ENCODE data around the gene TNRC6C.

TNRC6C gene

GRCh38 chr17:78092794-78093324, 134.4 kb downstream of the TNRC6C start:
- DNase-seq, result no peak

GRCh38 chr17:78095035-78095434, 136.5 kb downstream of the TNRC6C start:
- DNase-seq, result no peak

DNA sequence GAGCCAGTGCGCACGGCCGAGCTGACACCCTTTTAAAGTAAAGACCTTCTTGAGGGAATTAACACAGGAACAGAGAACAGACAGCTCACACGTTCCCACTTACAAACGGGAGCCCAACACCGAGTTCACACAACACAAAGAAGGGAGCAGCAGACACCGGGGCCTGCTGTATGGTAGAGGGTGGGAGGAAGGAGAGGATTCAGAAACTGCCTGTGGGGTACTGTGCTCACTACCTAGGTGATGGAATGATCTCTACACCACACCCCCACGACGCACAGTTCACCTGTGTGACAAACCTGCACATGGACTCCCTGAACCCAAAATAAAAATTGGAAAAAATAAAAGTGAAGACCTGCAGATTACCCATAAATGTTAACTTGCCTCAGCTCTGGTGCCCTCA, 137.6 kb downstream of the TNRC6C start:
- DNase-seq, result no peak

- no peak for DNase-seq
Measured at GRCh38 chr17:78101112-78101511, 142.6 kb downstream of the TNRC6C start.

- DNase-seq, result no peak
Measured at GRCh38 chr17:78101542-78101941, 143.0 kb downstream of the TNRC6C start.

DNA sequence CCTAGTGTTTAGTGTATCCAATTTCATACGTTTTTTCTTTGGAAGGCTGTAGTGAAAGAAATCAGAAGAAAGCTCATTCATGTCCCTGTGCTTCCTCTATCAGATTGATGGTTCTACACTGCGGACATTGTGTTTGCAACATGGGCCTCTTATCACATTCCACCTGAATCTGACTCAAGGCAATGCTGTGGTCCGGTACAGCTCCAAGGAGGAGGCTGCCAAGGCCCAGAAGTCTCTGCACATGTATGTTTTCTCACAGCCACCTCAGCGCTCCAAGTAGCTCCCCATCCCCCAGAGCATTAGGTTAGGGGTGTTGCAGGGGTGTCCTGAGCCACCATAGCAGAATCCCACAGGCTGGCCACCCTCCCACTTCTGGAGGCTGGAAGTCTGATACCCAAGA, 144.8 kb downstream of the TNRC6C start:
- DNase-seq, result no peak

DNA sequence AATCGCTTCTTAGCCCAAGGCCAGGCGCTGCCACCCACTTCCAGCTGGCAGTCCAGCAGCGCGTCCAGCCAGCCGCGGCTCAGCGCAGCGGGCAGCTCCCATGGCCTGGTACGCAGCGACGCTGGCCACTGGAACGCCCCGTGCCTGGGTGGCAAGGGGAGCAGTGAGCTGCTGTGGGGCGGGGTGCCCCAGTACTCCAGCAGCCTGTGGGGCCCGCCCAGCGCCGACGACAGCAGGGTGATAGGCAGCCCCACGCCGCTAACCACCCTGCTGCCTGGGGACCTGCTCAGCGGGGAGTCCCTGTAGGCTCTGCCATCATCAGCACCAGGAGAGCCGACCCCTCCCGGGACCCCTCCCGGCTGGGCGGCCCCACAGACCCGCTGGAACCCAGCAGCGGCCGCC, 146.0 kb downstream of the TNRC6C start:
- no peak for DNase-seq

DNA sequence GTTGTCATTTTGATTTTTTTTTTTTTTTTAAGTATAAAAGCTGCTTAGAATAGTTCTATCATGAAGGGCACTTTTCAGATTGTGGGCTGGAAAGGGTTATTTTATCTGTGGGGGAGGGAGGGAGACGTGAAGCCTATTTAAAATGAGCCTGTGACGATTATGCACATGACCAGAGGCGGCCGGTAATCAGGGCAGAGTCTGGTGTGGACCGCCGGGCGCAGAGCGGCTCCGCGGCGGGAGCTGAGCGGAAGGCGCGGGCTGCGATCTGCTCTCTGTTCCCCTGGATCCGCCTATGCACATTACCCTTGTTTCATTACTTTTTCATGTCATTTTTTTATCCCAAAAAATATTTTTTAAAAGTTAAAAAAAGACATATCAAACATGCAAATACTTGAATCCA, 146.6 kb downstream of the TNRC6C start:
- DNase-seq, result no peak

DNA sequence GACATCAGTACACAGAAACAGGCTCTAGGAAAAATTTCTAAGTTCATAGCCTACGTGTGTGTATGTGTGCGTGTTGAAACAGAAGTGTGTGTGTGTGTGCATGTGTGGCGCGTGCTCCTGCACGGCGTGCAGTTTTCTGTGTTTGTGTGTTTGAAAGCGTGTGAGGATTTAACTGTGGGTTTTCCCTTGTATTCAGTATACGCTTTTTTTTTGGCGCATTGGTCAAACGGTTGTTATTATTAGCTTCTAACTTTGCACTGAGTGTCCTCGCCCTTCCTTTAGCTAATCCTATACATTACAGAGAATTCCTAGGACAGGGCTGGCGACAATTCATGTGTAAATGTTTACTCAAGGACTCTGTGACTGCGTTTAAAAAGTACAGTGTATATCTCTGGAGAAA, 147.0 kb downstream of the TNRC6C start:
- no peak for DNase-seq

- DNase-seq, result no peak
Measured at GRCh38 chr17:78106211-78106610, 147.7 kb downstream of the TNRC6C start.

GRCh38 chr17:78107457-78107856, 149.0 kb downstream of the TNRC6C start:
- DNase-seq, result no peak

GRCh38 chr17:78107976-78108725, 149.6 kb downstream of the TNRC6C start:
- no peak for DNase-seq

GRCh38 chr17:78108726-78109488, 150.4 kb downstream of the TNRC6C start:
- no peak for DNase-seq

GRCh38 chr17:78109489-78109761, 150.9 kb downstream of the TNRC6C start:
- no peak for DNase-seq

GRCh38 chr17:78110363-78111015, 152.0 kb downstream of the TNRC6C start:
- DNase-seq, result no peak

DNA sequence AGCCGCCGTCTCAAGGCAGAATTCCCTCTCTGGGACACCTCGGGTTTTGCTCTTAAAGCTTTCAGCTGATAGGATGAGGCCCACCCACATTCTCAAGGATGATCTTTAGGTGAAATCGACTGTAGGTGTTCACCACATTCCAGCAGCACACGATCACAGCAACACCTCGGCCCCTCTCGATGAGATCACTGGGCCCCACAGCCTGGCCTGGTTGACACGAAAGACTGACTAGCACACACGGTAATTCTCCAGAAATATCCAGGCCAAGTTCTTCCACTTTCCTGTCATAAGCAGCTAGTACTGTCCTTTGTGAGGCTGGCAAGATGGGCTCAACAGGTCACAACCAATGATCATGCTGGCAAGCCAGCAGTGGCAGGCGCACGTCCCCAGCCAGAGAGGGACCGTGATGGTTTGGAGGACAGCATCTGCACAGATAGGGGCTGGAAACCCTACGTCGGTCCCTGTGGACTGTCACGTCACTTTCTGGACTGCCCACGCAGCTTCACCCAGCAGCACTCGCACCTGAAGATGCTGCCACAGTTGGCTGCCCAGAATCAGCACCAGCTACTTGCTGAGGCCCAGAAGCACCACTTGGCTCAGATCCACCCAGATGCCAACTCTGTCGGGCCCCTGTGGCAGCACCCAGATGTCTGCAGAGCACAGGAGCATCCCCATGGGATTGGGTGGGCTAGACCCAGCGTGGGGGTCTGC, 152.7 kb downstream of the TNRC6C start:
- DNase-seq, result no peak

GRCh38 chr17:78111727-78112517, 153.4 kb downstream of the TNRC6C start:
- DNase-seq, result no peak

DNA sequence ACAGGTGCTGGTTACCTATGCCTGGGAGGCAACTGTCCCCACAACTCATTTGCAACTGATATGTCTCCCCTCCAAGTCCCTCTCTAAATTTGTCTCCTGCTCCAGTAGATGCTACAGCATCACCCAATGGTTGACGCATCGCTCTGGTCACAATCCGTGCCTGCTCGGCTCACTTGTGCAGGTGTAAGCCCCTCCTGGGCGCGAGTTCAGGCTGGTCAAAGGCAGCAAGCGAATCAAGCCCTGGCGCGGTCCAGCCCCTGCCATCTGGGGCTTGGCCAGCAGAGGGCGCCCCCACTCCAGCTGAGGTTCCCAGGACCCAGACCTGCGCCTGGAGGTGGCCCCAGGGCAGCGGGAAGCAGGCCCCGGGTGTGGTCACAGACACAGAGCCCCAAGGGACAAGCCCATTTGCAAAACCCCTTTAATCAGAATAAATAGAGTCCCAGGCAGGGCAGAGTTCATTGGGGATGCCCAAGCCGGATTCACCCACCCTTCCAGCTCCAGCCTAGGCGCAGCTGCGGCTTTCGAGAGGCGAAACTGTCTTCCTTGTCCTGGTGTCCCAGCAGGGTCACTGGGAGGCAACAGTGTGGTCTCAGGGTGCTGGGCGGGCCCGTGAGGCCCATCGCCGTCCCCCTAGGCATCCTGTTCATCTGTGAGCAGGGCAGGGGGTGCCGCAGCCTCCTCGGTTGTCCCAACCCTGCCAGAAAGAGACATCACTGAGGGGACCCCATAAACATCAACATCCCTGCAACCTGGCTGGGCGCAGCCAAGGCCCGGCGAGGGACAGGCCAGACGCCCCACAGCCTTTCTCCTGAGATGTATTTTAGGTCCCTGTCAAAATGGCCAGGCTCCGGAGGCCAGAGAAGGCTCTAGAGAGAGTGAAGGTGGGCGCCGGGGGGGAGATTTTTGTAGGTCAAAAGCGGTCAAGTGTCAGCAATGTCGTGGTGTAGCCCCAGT, 154.3 kb downstream of the TNRC6C start:
- peak; percentile 76 for DNase-seq

DNA sequence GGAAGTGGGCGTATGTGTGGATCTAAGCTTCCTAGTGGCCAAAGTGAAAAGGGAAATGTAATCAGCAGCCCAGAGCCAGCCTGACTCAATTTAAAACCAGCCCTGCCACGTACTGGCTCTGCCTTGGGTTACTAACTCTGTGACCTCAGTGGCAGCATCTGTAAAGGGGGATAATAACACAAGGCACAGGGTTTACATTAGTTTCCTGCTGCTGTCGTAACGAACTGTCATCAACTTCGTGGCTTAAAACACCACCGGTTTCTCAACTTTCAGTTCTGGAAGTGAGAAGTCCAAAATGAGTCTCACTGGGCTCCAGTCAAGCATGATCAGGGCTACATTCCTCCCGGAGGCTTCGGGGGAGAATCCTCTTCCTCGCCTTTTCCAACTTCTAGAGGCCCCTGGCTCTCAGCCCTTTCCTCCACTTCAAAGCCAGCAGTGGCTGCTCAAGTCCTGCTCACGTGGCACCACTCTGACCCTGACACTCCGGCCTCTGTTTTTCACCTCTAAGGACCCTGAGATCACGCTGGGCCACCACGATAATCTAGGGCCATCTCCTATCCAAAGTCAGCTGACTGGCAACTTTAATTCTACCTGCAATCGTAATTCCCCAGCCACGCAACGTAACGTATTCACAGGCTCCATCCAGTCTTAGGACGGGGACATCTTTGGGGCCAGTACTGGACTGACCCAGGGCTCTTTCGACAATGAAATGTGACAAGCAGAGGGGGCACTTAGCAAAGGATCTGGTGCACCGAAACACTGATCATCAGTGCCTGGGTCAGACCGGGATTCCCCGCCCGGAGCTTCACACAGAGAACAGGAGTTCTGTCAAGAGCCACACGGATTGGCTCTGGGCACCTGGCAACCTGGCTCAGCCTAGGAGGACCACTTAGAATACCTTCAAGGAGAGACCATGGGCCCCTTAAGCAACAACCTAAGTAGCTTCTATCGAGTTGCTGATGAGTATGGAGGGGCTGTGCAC, 155.6 kb downstream of the TNRC6C start:
- DNase-seq, result no peak
